T-helper 1 cell treated with Interleukin-12 subunit alpha and Interleukin-12 subunit beta and Interleukin-4 antibody, amounts not matched to agents 30 μg/mL and 1 μg/mL, for 36 hours (primary cell): ENCODE data around the gene MAT2A.

Source experiments
- H3K27ac Mint-ChIP-seq: one replicate; pipeline ENCODE4 v1.8.0; 2021; ENCODE audit warnings: mild to moderate bottlenecking, mixed read lengths
- H3K27me3 Mint-ChIP-seq: one replicate; pipeline ENCODE4 v1.8.0; 2021; ENCODE audit warnings: low read depth, mixed read lengths
- H3K36me3 Mint-ChIP-seq: one replicate; pipeline ENCODE4 v1.8.0; 2021; ENCODE audit warnings: low read depth, mixed read lengths
- H3K4me1 Mint-ChIP-seq: one replicate; pipeline ENCODE4 v1.8.0; 2021; ENCODE audit warnings: low read depth, mixed read lengths
- H3K4me3 Mint-ChIP-seq: one replicate; pipeline ENCODE4 v1.8.0; 2021; ENCODE audit warnings: mild to moderate bottlenecking, moderate library complexity, mixed read lengths
- H3K9me3 Mint-ChIP-seq: one replicate; pipeline ENCODE4 v1.8.0; 2021; ENCODE audit warnings: mixed read lengths

Gene MAT2A

GRCh38 chr2:85577063-85577385, 38.1 kb downstream of the MAT2A start:
- Mint-ChIP-seq H3K4me1 (peaks cover 33% of the 10 kb centered on the region), H3K9me3 (no peaks in the 10 kb centered on the region), H3K27me3 (peaks cover 7% of the 10 kb centered on the region), H3K36me3 (peaks cover 19% of the 10 kb centered on the region), H3K4me3 (peak overlapping the region; percentile 93), H3K27ac (peak overlapping the region; percentile 77)

DNA sequence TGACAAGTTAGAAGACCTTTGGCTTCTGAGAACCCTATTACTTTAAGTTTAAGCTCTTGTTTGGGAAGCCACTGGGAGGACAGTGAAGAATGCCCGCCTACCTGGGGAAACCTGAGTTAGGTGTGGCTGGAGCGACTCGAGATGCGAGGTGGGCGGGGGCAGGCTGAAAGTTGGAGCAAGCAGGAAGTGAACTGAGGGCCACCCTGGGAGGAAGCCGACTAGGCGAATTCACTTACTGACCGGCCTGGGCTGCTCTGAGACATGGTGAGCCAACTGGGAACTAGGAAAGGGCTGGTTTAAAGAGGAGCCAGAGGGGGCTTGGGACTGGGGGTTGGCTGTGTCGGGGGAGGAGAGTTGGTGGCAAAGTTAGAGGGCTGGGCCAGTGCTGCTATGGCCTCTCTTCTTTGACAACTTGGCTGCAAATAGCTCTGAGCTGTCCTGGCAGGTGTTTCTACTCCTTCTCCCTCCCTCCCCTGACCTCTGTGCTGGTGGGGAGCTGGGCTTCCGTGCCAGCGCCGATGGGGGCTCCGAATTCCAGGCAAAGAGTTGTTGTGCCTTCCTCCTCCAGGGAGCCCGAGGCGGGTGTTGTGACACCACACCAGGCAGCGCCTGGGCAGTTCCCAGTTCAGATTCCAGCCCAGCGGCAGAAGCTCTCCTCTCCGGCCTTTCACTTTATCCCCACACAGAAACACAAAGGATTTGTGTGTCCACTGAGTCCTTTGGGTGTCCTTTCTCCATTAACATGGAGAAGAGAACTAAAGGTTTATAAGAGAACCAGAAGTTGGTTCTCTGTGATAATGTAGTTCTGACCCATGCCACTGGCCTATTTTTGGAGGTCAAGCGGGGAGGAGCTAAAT, 38.6 kb downstream of the MAT2A start, which contains the start of gene VAMP8:
Gene VAMP8, plus strand, starts transcription at position 201 of the 857 bp plus-strand sequence. Its CDS starts 61 bp downstream, at position 262.
- Mint-ChIP-seq H3K9me3 (no peaks in the 10 kb centered on the region), H3K27me3 (peaks cover 3% of the 10 kb centered on the region), H3K36me3 (peaks cover 25% of the 10 kb centered on the region), H3K4me3 (peak within 1 kb of the TSS; percentile 93), H3K4me1 (peaks cover 33% of the 10 kb centered on the region), H3K27ac (peak within 1 kb of the TSS; percentile 77)

GRCh38 chr2:85578243-85579180, 39.5 kb downstream of the MAT2A start:
- peaks cover 39% of the 10 kb centered on the region for H3K4me1 Mint-ChIP-seq
- H3K4me3 Mint-ChIP-seq = peak overlapping the region; percentile 93
- H3K27ac Mint-ChIP-seq = peak overlapping the region; percentile 77
- H3K36me3 Mint-ChIP-seq = peaks cover 27% of the 10 kb centered on the region
- H3K9me3 Mint-ChIP-seq = no peaks in the 10 kb centered on the region
- H3K27me3 Mint-ChIP-seq = no peaks in the 10 kb centered on the region

DNA sequence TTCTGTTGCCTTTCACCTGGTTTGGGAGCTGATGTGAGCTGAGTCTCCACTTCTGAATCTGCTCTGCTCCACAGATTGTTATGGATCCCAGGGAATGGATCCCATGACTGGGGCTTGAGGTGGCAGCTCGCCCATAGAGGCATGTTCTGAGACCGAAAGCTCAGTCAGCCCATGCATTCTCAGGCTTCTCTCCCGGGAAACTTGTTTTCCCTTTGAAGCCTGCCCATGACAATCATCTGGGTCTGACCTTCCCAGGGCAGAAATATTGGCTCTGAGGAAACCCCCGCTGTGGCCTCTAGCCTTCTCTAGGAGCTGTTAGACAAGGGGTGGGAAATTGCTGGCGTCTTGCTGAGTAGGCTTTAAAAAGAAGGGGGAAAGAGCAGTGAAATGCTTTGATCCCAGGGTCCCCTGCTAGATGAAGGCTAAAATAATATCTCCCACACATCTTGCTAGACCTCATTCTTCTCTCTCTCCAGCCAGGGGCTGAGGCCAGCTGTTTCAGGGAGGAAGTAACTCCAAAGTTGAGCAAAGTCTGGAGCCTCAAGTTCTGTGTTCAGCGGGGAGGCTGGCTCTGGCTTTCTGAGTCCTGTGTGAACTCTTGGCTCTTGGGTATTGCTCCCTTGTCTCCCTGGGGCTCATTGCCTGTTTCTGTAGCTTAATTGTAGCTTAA, 40.4 kb downstream of the MAT2A start:
- H3K27me3 Mint-ChIP-seq = no peaks in the 10 kb centered on the region
- H3K9me3 Mint-ChIP-seq = no peaks in the 10 kb centered on the region
- H3K4me1 Mint-ChIP-seq = peaks cover 45% of the 10 kb centered on the region
- peak overlapping the region; percentile 93 for H3K4me3 Mint-ChIP-seq
- peak overlapping the region; percentile 70 for H3K27ac Mint-ChIP-seq
- peaks cover 29% of the 10 kb centered on the region for H3K36me3 Mint-ChIP-seq

DNA sequence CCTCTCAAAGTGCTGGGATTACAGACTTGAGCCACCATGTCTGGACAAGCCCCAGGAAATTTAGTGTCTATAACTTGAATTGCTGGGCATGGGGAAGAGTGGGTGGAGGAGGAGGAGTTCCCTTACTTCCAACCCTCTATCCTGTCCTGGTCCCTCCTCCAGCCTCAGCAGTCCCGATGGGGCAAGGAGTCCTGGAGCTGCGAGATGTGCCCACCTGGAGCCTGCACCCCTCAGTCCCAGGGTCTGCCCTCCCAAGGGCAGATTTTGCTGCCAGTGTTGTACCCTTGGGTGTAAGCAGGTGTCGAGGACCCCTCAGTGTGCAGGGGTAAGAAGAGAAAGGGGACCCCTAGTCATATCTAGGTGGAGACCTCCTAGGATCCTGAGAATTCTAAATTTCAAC, 41.2 kb downstream of the MAT2A start:
- Mint-ChIP-seq H3K9me3 (no peaks in the 10 kb centered on the region), H3K27ac (no peak overlapping the region), H3K4me1 (peaks cover 50% of the 10 kb centered on the region), H3K36me3 (peaks cover 29% of the 10 kb centered on the region), H3K27me3 (no peaks in the 10 kb centered on the region), H3K4me3 (peak overlapping the region; percentile 53)

GRCh38 chr2:85582492-85582891, 43.5 kb downstream of the MAT2A start:
- Mint-ChIP-seq H3K36me3 (peaks cover 28% of the 10 kb centered on the region), H3K4me3 (peak overlapping the region; percentile 2)

GRCh38 chr2:85583667-85584353, 44.8 kb downstream of the MAT2A start:
- Mint-ChIP-seq H3K4me1 (peaks cover 56% of the 10 kb centered on the region), H3K4me3 (peak overlapping the region; percentile 77)

More at GRCh38 chr2:85582492-85582891, 43.5 kb downstream of the MAT2A start:
- Mint-ChIP-seq H3K27me3 (no peaks in the 10 kb centered on the region), H3K4me1 (peaks cover 59% of the 10 kb centered on the region), H3K27ac (peak overlapping the region; percentile 16), H3K9me3 (no peaks in the 10 kb centered on the region)

GRCh38 chr2:85584354-85584856, 45.4 kb downstream of the MAT2A start, which contains the start of gene VAMP5:
Gene VAMP5, plus strand, starts transcription at chr2:85584431. Its CDS starts 60 bp downstream, at chr2:85584491.
- peaks cover 51% of the 10 kb centered on the region for H3K4me1 Mint-ChIP-seq
- H3K9me3 Mint-ChIP-seq = no peaks in the 10 kb centered on the region
- peaks cover 32% of the 10 kb centered on the region for H3K36me3 Mint-ChIP-seq
- H3K4me3 Mint-ChIP-seq = peak within 1 kb of the TSS; percentile 88
- peak within 1 kb of the TSS; percentile 91 for H3K27ac Mint-ChIP-seq
- H3K27me3 Mint-ChIP-seq = no peaks in the 10 kb centered on the region

More at GRCh38 chr2:85583667-85584353, 44.8 kb downstream of the MAT2A start:
- peak overlapping the region; percentile 80 for H3K27ac Mint-ChIP-seq
- H3K36me3 Mint-ChIP-seq = peaks cover 32% of the 10 kb centered on the region
- H3K9me3 Mint-ChIP-seq = no peaks in the 10 kb centered on the region
- no peaks in the 10 kb centered on the region for H3K27me3 Mint-ChIP-seq

DNA sequence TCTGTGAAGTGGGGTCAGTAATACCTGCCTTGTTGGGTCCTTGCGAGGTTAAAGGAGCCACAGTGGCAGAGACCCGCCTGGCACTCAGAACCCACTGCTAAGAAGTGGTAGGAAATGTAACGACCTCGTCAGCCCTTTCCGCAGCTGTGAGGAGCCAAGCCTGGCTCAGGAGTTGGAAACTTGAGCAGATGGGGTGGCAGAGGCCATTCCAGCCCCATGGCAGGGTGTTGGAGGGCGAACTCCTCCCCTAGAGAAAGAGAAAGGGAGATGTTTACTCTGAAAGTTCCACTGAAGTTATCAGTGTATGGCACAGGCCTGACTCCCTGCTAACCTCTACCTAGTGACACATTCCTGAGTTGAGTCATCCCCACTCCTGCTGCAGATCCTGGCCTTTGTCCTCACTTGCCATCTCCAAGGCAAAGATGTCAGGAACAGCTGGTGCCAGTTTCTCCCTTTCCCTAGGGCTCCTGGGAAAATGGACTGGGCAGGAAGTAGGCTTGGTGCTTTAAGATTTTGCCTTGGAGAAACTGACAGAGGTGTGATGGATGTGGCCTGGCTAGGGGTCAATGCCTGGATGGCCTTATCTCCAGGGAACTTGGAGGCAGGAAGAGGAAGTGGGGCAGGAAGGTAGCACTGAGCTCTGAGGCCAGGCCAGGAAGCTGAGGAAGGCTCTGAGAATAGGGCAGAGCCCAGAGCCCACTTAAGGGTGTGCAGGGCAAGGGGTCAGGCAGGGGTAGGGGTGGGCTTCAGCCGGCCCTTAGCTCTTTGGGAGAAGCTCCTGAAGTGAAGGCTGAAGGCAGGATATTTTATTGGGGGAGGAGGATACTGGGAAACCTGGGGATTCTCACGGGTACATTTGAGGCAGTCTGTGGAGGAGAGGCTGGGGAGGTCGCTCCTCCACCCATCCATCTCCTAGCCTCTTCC, 46.2 kb downstream of the MAT2A start:
- peak overlapping the region; percentile 91 for H3K27ac Mint-ChIP-seq
- peaks cover 46% of the 10 kb centered on the region for H3K4me1 Mint-ChIP-seq
- H3K36me3 Mint-ChIP-seq = peaks cover 28% of the 10 kb centered on the region
- H3K9me3 Mint-ChIP-seq = no peaks in the 10 kb centered on the region
- no peaks in the 10 kb centered on the region for H3K27me3 Mint-ChIP-seq
- H3K4me3 Mint-ChIP-seq = peak overlapping the region; percentile 88

GRCh38 chr2:85585781-85586105, 46.8 kb downstream of the MAT2A start:
- peak overlapping the region; percentile 91 for H3K27ac Mint-ChIP-seq
- H3K9me3 Mint-ChIP-seq = no peaks in the 10 kb centered on the region
- peaks cover 27% of the 10 kb centered on the region for H3K36me3 Mint-ChIP-seq
- H3K27me3 Mint-ChIP-seq = no peaks in the 10 kb centered on the region
- H3K4me1 Mint-ChIP-seq = peaks cover 42% of the 10 kb centered on the region
- H3K4me3 Mint-ChIP-seq = peak overlapping the region; percentile 88

GRCh38 chr2:85588236-85588635, 49.3 kb downstream of the MAT2A start:
- Mint-ChIP-seq H3K27ac (no peak overlapping the region), H3K9me3 (no peaks in the 10 kb centered on the region)

DNA sequence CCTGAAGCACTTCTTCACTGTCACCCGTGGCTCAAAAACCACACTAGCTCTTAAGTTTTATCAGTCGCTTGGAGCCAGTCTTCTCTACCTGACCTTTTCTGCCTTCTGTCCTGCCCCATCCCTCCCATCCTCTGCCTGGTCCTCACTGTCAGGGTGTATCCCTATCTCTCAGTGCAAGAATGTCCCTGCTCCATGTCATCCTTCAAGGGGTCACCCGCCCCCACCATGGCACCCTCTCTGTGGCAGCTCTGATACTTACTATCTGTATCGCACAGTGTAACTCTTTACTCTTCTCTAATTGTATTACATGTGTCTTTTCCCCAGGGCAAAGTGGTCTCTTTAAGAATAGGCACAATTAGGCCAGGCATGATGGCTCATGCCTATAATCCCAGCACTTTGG, 49.7 kb downstream of the MAT2A start:
- peaks cover 10% of the 10 kb centered on the region for H3K36me3 Mint-ChIP-seq
- H3K4me3 Mint-ChIP-seq = no peak overlapping the region
- H3K4me1 Mint-ChIP-seq = peaks cover 32% of the 10 kb centered on the region
- no peaks in the 10 kb centered on the region for H3K27me3 Mint-ChIP-seq
- no peaks in the 10 kb centered on the region for H3K9me3 Mint-ChIP-seq
- peak overlapping the region; percentile 13 for H3K27ac Mint-ChIP-seq

More at GRCh38 chr2:85588236-85588635, 49.3 kb downstream of the MAT2A start:
- H3K27me3 Mint-ChIP-seq = no peaks in the 10 kb centered on the region
- H3K36me3 Mint-ChIP-seq = peaks cover 13% of the 10 kb centered on the region
- no peak overlapping the region for H3K4me3 Mint-ChIP-seq
- peaks cover 34% of the 10 kb centered on the region for H3K4me1 Mint-ChIP-seq

GRCh38 chr2:85589181-85589580, 50.2 kb downstream of the MAT2A start:
- Mint-ChIP-seq H3K9me3 (no peaks in the 10 kb centered on the region), H3K4me1 (peaks cover 29% of the 10 kb centered on the region), H3K36me3 (peaks cover 12% of the 10 kb centered on the region), H3K4me3 (no peak overlapping the region), H3K27me3 (no peaks in the 10 kb centered on the region), H3K27ac (no peak overlapping the region)
